ENCODE data around the gene GNAQ. TPM values are rescaled to one million over a fixed set of nuclear protein-coding genes. Genes with fewer than 3 reads are reported as not detected.

Gene GNAQ
- total RNA-seq, 4 donors from 2014 or later, result 40.8 to 54.7 (median 53.8) TPM

GRCh38 chr9:78026947-78027346 is 4.7 kb downstream of the GNAQ start:
- DNase-seq (ENCODE audit: low spot score) (no peak), ATAC-seq (ENCODE audit: low FRiP score) (no peak)
- TF ChIP-seq, protein P1, sequence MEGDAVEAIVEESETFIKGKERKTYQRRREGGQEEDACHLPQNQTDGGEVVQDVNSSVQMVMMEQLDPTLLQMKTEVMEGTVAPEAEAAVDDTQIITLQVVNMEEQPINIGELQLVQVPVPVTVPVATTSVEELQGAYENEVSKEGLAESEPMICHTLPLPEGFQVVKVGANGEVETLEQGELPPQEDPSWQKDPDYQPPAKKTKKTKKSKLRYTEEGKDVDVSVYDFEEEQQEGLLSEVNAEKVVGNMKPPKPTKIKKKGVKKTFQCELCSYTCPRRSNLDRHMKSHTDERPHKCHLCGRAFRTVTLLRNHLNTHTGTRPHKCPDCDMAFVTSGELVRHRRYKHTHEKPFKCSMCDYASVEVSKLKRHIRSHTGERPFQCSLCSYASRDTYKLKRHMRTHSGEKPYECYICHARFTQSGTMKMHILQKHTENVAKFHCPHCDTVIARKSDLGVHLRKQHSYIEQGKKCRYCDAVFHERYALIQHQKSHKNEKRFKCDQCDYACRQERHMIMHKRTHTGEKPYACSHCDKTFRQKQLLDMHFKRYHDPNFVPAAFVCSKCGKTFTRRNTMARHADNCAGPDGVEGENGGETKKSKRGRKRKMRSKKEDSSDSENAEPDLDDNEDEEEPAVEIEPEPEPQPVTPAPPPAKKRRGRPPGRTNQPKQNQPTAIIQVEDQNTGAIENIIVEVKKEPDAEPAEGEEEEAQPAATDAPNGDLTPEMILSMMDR (IDR thresholded peaks at IDR 0.05), result no peak

DNA sequence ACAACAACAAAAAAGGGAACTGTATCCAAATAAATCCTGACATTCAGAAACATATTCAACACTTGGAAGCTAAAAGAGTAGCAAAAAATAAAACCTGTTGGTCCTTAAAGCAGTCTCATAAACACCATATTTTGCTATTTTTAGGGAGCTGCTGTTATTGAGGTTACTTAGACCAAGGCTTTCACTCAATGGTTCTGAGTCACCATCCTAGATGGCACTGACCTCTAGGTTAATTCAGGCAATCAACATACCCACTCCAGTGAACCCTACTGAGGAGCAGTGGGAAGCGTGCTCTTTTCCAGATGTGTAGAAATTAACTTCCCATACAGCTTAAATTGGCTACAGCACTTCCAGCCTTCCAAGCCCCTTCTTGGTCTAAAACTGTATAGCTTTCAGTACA is 5.2 kb downstream of the GNAQ start:
- ATAC-seq (ENCODE audit: low FRiP score), result no peak
- TF ChIP-seq, protein P1 (IDR thresholded peaks at IDR 0.05), result no peak
- DNase-seq (ENCODE audit: low spot score), result no peak

DNA sequence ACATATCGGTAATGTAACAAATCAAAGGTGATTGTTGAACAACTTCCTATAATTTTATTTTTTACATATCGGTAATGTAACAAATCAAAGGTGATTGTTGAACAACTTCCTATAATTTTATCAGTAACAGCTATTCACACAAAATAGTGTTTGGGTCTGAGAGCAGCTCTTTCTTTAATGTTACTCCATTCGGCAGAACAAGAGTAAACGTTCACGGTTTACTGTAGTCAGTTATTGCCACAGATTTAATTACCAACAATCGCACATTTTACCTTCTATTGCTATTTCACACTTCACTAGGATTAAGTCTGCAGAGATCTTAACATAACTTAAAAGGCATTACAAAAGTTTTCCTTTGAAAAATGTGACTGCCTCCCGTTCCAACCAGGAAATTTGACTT is 6.4 kb downstream of the GNAQ start:
- ATAC-seq (ENCODE audit: low FRiP score), result no peak
- DNase-seq (ENCODE audit: low spot score), result no peak
- TF ChIP-seq, protein P1 (IDR thresholded peaks at IDR 0.05), result no peak

DNA sequence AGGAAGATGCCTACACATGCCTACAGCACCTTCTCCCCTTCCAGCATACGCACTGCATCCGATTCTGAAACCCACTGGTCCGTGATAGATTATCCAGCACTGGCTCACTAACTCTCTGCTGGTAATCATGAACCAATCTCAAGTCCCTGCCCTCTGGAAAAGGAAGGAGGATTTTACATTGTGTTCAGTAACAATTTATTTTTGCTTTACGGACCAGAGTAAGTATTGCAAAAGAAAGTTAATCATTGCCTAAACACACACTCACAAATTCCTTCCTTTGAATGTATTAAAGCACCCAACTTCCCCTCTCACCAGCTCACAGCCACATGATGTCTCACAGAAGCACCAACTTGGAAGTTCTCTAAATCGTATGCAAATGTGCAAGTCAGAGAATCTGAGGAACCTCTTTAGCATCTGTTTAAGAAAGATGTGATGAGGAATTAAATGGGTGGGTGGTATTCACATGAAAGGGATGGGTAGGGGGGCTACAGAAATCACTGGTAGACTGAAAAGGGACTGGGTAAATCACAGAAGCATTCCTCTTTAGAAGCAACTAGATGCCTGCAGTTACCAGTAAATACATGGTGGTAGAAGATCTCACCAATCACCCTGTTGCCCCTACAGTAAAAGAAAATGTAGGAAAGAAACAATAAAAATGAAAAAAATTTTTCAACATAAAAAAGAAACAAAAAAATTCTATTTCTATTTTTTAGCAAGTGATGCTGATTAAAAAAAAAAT is 8.4 kb downstream of the GNAQ start:
- DNase-seq (ENCODE audit: low spot score) (no peak), ATAC-seq (ENCODE audit: low FRiP score) (peak; percentile 32)
- TF ChIP-seq, protein P1 (IDR thresholded peaks at IDR 0.05), result no peak

- TF ChIP-seq, protein P1 (IDR thresholded peaks at IDR 0.05), result no peak
- ATAC-seq (ENCODE audit: low FRiP score) (no peak), DNase-seq (ENCODE audit: low spot score) (no peak)
Observed at GRCh38 chr9:78021697-78022096, 9.9 kb downstream of the GNAQ start.

DNA sequence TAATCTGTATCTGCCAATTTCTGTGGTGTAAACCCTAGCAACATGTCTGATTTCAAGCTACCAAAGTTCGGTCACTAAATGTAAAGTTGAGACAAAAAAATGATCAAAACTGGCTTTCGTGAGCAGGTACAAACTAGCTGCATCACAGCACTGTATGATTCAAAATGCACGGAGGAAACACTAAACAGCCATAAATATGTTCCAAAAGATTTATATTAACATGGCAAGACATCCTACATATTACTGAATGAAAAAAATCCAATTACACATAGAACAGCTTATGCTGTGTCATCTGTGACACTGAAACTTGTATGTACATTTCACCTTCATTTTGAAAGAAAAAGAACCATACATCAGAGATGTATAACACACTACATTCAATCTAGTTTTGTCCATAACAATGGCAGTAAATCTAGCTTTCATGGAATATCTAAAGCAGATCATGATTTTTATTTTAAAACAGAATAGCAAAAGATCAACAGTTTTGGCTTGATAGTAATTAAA is 14.4 kb downstream of the GNAQ start:
- ATAC-seq (ENCODE audit: low FRiP score), result no peak
- TF ChIP-seq, protein P1 (IDR thresholded peaks at IDR 0.05), result no peak
- DNase-seq (ENCODE audit: low spot score), result no peak

DNA sequence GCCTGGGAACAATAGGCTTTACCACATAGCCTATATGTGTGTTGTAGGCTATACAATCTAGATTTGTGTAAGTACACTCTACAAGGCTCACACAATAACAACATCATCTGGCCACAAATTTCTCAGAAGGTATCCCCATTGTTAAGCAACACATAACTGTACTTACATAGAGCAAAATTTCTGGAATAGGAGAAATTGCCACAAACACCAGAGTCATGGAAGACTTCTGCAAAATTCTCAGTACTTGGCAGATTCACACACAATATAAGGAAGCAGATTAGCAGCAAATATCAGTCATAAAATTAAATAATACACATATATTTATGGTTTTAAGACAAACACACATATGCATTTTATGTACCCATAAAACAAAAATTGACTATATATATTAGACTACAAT is 16.4 kb downstream of the GNAQ start:
- TF ChIP-seq, protein P1 (IDR thresholded peaks at IDR 0.05), result no peak
- ATAC-seq (ENCODE audit: low FRiP score) (no peak), DNase-seq (ENCODE audit: low spot score) (no peak)

Data from omental fat pad (tissue), 4 donors.